SK-N-SH (cell line): ENCODE data around the gene GPATCH4.
"Not testable (repeated sequence)": the region's sequence is repeated elsewhere in the genome, so short reads cannot be mapped to it uniquely, and the experiment has no call there.

Source experiments
- CHD2 ChIP-seq: fragments of 150-350 bp; IDR thresholded peaks from 2 replicates; pipeline ENCODE4 v1.6.1; 2018; ENCODE audit warnings: low read length; ENCODE audit not compliant: partially characterized antibody
- ELF1 ChIP-seq: IDR thresholded peaks from 2 replicates; pipeline ENCODE4 v1.4.0; 2012
- EZH2phosphoT487 ChIP-seq: fragments of 200-600 bp; sonication (generic); IDR thresholded peaks from 2 replicates; pipeline ENCODE4 v1.6.1; 2017; ENCODE audit warnings: low read depth, mixed run types, mild to moderate bottlenecking, antibody characterized with exemption, moderate library complexity, borderline replicate concordance
- FOXM1 ChIP-seq: IDR thresholded peaks from 2 replicates; pipeline ENCODE4 v1.4.0; 2012; ENCODE audit warnings: low read depth, mild to moderate bottlenecking
- NRF1 ChIP-seq: IDR thresholded peaks from 2 replicates; pipeline ENCODE4 v1.6.1; 2012; ENCODE audit warnings: low read depth, mild to moderate bottlenecking, low read length
- POLR2AphosphoS5 ChIP-seq: IDR thresholded peaks from 2 replicates; pipeline ENCODE4 v1.6.1; 2012; ENCODE audit warnings: low read depth, low read length
- RXRA ChIP-seq: IDR thresholded peaks from 2 replicates; pipeline ENCODE4 v1.4.0; 2012; ENCODE audit warnings: low read depth, mild to moderate bottlenecking, borderline replicate concordance
- TF ChIP-seq, protein P1 (sequence below): fragments of 200-600 bp; sonication (generic); IDR thresholded peaks from 2 replicates; pipeline ENCODE4 v1.6.1; 2017; ENCODE audit warnings: antibody characterized with exemption, mild to moderate bottlenecking, moderate library complexity
- TF ChIP-seq, protein P2 (sequence below): fragments of 150-350 bp; IDR thresholded peaks from 2 replicates; pipeline ENCODE4 v1.6.1; 2017; ENCODE audit warnings: antibody characterized with exemption, low read length, low read depth, borderline replicate concordance
- TF ChIP-seq, protein P3 (sequence below): IDR thresholded peaks from 2 replicates; pipeline ENCODE4 v1.4.0; 2012; ENCODE audit warnings: low read depth

- TF ChIP-seq, protein P1, sequence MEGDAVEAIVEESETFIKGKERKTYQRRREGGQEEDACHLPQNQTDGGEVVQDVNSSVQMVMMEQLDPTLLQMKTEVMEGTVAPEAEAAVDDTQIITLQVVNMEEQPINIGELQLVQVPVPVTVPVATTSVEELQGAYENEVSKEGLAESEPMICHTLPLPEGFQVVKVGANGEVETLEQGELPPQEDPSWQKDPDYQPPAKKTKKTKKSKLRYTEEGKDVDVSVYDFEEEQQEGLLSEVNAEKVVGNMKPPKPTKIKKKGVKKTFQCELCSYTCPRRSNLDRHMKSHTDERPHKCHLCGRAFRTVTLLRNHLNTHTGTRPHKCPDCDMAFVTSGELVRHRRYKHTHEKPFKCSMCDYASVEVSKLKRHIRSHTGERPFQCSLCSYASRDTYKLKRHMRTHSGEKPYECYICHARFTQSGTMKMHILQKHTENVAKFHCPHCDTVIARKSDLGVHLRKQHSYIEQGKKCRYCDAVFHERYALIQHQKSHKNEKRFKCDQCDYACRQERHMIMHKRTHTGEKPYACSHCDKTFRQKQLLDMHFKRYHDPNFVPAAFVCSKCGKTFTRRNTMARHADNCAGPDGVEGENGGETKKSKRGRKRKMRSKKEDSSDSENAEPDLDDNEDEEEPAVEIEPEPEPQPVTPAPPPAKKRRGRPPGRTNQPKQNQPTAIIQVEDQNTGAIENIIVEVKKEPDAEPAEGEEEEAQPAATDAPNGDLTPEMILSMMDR: peak; percentile 43
- not testable (repeated sequence) for TF ChIP-seq CHD2, POLR2AphosphoS5, ELF1, FOXM1, EZH2phosphoT487, RXRA, NRF1
- TF ChIP-seq, protein P2, sequence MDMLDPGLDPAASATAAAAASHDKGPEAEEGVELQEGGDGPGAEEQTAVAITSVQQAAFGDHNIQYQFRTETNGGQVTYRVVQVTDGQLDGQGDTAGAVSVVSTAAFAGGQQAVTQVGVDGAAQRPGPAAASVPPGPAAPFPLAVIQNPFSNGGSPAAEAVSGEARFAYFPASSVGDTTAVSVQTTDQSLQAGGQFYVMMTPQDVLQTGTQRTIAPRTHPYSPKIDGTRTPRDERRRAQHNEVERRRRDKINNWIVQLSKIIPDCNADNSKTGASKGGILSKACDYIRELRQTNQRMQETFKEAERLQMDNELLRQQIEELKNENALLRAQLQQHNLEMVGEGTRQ: not testable (repeated sequence)
- TF ChIP-seq, protein P3, sequence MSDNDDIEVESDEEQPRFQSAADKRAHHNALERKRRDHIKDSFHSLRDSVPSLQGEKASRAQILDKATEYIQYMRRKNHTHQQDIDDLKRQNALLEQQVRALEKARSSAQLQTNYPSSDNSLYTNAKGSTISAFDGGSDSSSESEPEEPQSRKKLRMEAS: not testable (repeated sequence)
Measured at GRCh38 chr1:156631152-156631551, 29.9 kb upstream of the GPATCH4 start.
